Mesothelial cell of epicardium (in vitro differentiated cells): ENCODE measurements around the gene DCDC1. TPM values are rescaled to one million over a fixed set of nuclear protein-coding genes. Genes with fewer than 3 reads are reported as not detected.
"Not testable (repeated sequence)": the region's sequence is repeated elsewhere in the genome, so short reads cannot be mapped to it uniquely, and the experiment has no call there.

Source experiments
- DNase-seq, 2 experiments: peaks; one replicate each; pipeline ENCODE4 v3.0.0; 2021; ENCODE audit warnings: low spot score in 2 of 2; ENCODE audit not compliant: unreplicated experiment in 2 of 2
- H3K27ac Mint-ChIP-seq: 2 replicates; pipeline ENCODE4 v1.8.0; 2021; ENCODE audit warnings: mixed read lengths
- H3K27me3 Mint-ChIP-seq: 2 replicates; pipeline ENCODE4 v1.8.0; 2021; ENCODE audit warnings: low read depth, mixed read lengths
- H3K36me3 Mint-ChIP-seq: 2 replicates; pipeline ENCODE4 v1.8.0; 2021; ENCODE audit warnings: mixed read lengths
- H3K4me1 Mint-ChIP-seq: 2 replicates; pipeline ENCODE4 v1.8.0; 2021; ENCODE audit warnings: mixed read lengths
- H3K4me3 Mint-ChIP-seq: 2 replicates; pipeline ENCODE4 v1.8.0; 2021; ENCODE audit warnings: mild to moderate bottlenecking, moderate library complexity, mixed read lengths
- H3K9me3 Mint-ChIP-seq: 2 replicates; pipeline ENCODE4 v1.8.0; 2021; ENCODE audit warnings: mixed read lengths
- CTCF ChIP-seq: fragments of 200-600 bp; sonication (generic); IDR thresholded peaks from one replicate; pipeline ENCODE4 v1.5.0; 2021; ENCODE audit warnings: antibody characterized with exemption; ENCODE audit not compliant: unreplicated experiment
- total RNA-seq: library from RNA; stranded (reverse); gene quantifications from 3 replicates; pipeline ENCODE4 v1.2.1, GENCODE V29; 2021

The DCDC1 gene
- total RNA-seq, 1 donor from 2014 or later, result 1.2 TPM

GRCh38 chr11:31303644-31304180 lies 65.8 kb downstream of the DCDC1 start:
- H3K4me3 Mint-ChIP-seq, result no peak overlapping the region
- no peak for TF ChIP-seq CTCF
- peaks cover 22% of the 10 kb centered on the region for H3K4me1 Mint-ChIP-seq
- no peak for DNase-seq
- H3K9me3 Mint-ChIP-seq, result no peaks in the 10 kb centered on the region
- no peaks in the 10 kb centered on the region for H3K36me3 Mint-ChIP-seq
- H3K27ac Mint-ChIP-seq, result no peak overlapping the region
- peaks cover 2% of the 10 kb centered on the region for H3K27me3 Mint-ChIP-seq

- no peaks in the 10 kb centered on the region for H3K9me3 Mint-ChIP-seq
- H3K27ac Mint-ChIP-seq, result peak overlapping the region; percentile 7
- peaks cover 22% of the 10 kb centered on the region for H3K4me1 Mint-ChIP-seq
- no peak for TF ChIP-seq CTCF
- H3K4me3 Mint-ChIP-seq, result no peak overlapping the region
- no peak for DNase-seq
- no peaks in the 10 kb centered on the region for H3K36me3 Mint-ChIP-seq
- no peaks in the 10 kb centered on the region for H3K27me3 Mint-ChIP-seq
Measured at GRCh38 chr11:31301549-31302510, 67.7 kb downstream of the DCDC1 start.

- Mint-ChIP-seq H3K4me3 (no peak overlapping the region), H3K27ac (no peak overlapping the region), H3K4me1 (peaks cover 8% of the 10 kb centered on the region), H3K36me3 (no peaks in the 10 kb centered on the region), H3K9me3 (no peaks in the 10 kb centered on the region), H3K27me3 (peaks cover 5% of the 10 kb centered on the region)
- no peak for TF ChIP-seq CTCF
- no peak for DNase-seq
Measured at GRCh38 chr11:31295308-31295707, 74.2 kb downstream of the DCDC1 start.

GRCh38 chr11:31273527-31273926 lies 96.0 kb downstream of the DCDC1 start:
- H3K4me3 Mint-ChIP-seq, DNase-seq, H3K27ac Mint-ChIP-seq, H3K4me1 Mint-ChIP-seq, H3K27me3 Mint-ChIP-seq, H3K36me3 Mint-ChIP-seq: not testable (repeated sequence)
- H3K9me3 Mint-ChIP-seq, result peaks cover 36% of the 10 kb centered on the region

- TF ChIP-seq CTCF, result no peak
- H3K4me1 Mint-ChIP-seq, result no peaks in the 10 kb centered on the region
Measured at GRCh38 chr11:31267720-31268119, 101.8 kb downstream of the DCDC1 start.

GRCh38 chr11:31264834-31265233 lies 104.7 kb downstream of the DCDC1 start:
- H3K27ac Mint-ChIP-seq, result no peak overlapping the region
- no peak overlapping the region for H3K4me3 Mint-ChIP-seq
- H3K27me3 Mint-ChIP-seq, result no peaks in the 10 kb centered on the region
- no peaks in the 10 kb centered on the region for H3K36me3 Mint-ChIP-seq
- H3K9me3 Mint-ChIP-seq, result peaks cover 3% of the 10 kb centered on the region
- TF ChIP-seq CTCF, result peak; percentile 36
- no peak for DNase-seq
- H3K4me1 Mint-ChIP-seq, result no peaks in the 10 kb centered on the region

More at GRCh38 chr11:31267720-31268119, 101.8 kb downstream of the DCDC1 start:
- DNase-seq, result no peak
- Mint-ChIP-seq H3K9me3 (peaks cover 20% of the 10 kb centered on the region), H3K4me3 (no peak overlapping the region), H3K27me3 (no peaks in the 10 kb centered on the region), H3K36me3 (no peaks in the 10 kb centered on the region), H3K27ac (no peak overlapping the region)
